HG03432 (cell line): Measurements from ENCODE around the gene SH3BP4.

Experiments used
- ATAC-seq: cut with Tn5 transposase; IDR thresholded peaks from one replicate; pipeline ENCODE4 v1.9.1; 2021; ENCODE audit warnings: mild to moderate bottlenecking, moderate library complexity; ENCODE audit not compliant: unreplicated experiment

SH3BP4 gene

DNA sequence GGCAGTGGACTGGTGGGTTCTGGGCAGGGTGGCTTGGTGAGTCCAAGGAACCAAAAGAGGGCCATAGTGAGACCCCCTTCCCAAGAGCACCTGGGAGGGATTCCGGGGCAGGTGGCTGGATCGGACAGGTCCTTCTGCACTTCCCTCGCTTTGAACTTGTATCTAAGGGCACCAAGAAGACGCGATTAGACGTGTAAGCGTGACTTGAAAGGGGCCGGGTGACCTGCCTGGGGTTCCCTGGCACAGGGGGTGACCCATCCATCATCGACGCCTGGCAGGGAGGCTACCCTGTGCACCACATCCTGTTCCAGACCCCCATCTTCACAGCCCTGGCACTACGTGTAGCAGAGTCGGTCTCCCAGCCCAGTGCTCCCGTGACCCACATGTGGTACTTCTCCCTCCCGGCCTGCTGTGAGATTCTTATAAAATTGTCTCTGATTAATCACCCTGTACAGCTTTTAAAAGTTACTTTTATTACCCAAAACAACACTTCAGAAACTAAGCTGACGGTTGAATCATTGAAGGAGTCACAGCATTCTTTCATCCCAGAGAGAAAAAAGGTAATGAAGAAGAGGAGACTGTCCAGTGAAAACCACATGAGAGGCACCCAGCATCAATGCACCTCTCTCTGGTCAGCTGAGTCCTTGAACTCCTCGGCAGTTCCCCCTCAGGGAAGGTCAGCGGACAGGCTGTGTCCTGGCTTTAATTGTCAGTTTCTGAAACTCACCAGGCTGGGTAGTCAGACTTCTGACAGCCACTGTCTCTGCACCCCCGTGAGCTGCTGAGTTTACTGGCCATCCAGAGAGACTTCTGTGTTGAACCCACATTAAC, 13.0 kb downstream of the SH3BP4 start:
- ATAC-seq, result no peak

DNA sequence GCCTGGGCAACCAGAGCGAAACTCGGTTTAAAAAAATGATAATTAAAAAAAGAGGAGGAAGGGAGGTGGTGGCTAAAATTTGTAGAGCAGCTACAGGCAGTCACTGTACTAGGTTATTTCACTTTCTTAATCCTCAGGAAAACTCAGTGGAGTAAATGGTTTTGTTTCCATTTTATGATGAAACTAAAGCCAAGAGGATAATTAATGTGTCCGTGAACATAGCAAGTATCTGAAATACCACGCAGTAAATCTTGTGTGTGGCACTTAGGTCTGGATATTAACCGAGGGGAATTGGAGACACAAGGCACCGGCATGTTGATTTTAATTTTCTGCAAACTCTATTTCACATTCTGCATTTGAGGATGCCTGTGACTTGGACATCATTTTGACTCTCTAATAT, 14.5 kb downstream of the SH3BP4 start:
- ATAC-seq, result no peak

DNA sequence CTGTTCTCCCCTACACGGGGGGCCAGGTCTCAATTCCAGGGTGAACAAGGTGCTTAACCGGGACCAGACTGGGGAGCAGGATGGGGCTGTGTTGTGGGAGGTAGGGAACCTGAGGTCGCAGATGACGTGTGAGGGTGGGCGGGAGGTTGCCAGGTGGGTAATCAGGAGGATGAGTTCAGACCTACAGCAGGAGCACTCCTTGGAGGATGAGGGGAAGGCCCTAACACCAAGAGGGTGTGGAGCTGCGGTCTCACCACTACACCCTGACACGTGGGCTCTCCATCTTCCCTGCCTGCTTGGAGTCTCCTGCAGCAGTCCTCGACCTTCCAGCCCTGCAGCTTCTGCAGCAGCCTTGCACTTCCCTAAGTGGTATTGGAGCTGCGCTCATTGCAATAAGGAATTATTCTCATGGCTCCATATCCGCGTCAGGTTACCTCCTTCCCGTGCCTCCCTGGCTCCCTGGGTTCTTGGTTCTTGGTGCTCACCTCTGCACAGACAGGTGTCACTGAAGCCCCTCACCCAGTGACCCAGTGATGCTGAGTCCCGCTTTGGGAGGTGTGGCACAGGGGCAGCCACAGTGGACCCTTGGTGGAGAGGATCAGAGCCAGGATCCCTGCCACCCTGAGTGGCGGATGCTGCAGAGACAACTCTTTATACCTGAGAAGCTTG, 15.5 kb downstream of the SH3BP4 start:
- ATAC-seq, result no peak

DNA sequence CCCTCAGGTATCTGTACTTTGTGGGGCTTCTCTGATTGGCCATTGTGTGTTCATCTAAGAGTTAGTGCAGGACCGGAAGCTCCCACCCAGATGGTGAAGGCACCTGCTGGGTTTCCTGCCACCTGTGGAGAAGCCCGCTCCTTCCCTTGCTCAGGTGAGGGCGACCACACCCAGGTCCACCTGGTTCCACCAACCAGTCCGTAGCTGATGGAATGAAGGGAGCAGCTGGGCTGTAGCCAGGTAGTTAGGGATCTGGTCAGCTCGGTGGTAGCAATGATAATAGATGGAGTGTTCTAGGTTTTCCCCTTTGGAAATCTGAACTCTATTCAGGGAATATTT, 16.0 kb downstream of the SH3BP4 start:
- ATAC-seq, result no peak

DNA sequence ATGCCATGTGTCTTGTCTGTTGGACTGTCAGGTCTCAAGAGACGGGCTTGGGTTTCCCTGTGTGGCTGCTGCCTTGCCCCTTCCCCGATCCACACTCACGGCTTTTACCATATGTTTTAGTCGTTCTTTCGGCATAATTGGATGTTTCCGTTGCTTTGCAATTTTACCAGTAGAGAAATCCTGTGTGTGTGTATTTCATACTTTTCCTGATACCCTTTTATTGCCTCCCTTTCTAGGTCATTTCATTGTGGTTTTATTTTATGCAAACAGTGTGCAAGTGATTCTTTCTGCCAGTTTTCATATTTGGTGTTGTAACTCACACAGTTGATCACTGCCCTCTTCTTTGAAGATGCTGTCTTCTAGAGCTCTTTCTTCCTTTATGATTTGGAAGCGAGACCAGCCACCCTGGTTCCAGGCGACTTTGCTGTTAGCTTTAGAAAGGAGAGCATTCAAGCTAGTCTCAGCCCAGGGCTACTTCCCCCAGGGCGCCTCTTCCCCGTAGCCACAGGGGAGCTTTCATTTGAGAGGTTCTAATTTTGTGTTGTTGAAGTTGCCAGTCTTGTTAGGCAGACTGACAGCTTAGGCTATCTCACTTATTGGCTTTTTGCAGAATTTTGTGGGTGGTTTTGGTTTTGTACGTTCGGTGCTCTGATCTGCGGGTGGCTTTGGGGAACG, 17.0 kb downstream of the SH3BP4 start:
- no peak for ATAC-seq

DNA sequence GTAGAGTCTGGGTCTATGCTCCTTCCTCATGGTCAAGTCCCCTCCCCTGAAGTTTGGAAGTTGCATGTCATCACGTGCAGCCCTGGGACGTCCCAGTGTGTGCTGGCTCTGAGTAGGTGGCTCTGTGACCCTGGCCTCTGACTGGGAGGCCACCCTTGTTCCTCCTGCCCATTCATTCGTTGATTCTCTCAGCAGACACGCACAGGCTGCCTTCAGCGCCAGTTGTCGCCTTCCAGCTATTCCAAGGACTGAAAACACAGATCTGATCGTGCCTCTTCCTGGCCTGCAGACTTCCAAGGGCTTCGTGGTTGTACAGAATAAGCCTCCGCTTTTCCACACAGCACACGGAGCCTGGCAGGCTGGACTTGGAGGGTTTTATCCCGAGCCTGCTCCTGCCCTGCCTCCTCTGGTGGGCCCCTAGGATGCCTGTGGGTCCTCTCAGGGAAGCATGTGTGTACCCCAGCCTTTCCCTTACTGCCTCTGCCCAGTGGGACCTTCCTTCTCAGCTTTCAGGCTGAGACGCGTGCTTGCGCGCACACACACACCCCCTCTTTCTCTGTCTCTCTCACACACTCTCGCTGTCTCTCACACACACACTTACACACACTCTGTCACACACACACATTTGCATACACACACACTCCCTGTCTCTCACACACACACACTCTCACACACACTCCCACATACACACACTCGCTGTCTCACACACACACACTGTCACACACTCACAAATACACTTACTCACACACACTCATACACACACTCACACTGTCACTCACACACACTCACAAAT, 17.7 kb downstream of the SH3BP4 start:
- no peak for ATAC-seq

DNA sequence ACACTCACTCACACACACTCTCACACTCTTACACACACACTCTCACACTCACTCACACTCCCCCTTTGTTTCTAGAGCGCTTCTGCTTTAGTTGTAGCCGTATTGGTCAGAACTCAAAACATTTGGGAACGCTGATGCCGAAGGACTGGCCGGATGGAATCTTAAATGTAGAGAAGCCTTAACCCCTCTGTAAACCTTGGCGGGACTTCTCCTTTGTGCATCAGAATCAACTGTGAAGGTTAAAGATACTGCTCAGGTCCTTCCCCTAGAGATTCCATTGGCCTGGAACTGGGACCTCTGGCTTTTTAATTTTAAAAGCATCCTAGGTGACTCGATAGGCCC, 18.3 kb downstream of the SH3BP4 start:
- no peak for ATAC-seq

DNA sequence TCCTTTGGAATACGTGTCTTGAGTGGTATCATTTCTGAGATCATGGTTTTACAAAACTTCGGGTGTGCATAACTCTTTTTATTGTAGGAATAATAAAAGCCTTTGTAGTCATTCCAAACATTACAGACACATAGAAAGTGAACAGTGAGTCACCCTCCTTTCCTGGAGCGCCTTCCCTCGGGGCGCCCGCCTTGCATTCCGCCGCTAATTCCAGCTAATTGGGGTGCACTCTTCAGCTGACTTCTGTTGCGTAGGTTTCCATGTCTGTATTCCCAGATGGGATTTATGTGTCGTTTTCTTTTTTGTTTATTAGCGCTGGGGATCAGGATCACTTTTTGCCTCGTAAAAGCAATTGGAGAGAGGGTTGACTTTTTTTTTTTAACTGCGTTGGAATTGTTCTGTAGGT, 18.7 kb downstream of the SH3BP4 start:
- no peak for ATAC-seq

DNA sequence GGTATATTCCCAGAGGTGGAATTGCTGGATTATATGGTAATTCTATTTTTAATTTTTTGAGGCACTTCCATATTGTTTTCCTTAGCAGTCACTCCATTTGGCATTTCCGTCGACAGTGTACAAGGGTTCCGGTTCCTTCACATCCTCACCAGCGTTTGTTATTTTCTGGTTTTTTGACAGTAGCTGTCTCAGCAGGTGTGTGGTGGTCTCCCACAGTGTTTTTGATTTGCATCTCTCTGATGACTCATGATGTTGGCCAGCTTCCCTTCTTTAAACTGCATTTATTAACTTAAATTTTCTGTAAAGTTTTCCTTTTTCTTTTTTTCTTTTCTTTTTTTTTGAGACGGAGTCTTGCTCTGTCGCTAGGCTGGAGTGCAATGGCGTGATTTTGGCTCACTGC, 19.7 kb downstream of the SH3BP4 start:
- no peak for ATAC-seq

DNA sequence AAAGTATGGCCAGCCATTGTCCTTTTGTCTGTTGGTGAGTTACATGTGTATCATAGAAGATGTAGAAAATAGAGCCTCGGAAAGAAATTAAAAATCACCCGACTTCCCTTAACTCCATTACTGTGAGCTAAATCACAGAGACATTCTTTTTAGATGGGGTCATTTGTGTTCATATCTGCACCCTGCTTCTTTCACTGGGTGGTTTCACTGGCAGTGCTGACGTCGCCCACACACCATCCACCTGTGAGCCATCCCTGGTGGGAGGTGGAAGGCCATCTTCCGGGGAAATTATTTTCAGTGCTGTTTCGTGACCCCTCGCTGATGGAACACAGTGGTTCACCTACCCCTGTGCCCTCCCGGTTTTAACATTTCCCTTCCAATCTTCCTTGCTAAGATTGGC, 21.2 kb downstream of the SH3BP4 start:
- no peak for ATAC-seq

DNA sequence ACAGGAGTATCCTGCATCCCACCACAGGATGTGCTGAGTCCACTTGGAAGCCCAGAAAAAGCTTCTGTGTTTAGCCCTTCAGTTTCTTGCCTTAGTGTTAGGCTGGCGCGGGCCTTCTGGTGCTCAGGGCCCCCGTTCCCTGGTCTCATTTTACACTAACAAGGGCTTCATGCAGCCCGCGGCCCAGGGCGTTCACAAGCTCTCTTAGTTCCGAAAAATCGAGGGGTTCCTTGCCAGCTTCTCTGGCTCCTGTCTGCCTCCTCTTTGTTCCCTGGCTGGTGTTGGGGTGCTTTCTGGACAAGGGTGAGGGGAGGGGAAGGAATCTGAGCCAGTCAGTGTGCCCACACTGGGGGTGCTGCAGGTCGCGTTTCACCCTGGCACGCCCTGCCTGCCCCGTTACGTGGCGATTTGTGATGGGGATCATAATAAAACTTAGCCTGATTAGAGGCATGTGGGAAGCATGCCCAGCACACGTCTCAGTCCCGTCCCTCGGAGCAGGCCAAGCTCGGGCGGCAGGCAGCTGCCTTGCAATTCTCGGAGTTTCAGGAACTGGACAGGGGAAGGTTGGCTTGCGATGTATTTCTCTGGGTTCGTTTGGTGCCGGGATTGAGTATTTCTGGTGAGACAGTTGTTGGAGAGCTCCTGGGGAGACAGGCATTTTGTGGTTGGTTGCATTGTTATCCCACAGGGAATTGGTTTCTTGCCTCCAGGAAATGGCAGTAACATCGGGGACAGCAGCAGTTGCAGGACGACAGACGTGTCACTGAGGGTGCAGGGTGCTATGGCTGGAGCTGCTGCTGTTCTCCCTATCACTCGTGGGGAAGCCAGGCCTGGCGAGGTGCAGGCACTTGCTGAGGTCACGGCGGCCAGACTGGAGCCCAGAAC, 22.9 kb downstream of the SH3BP4 start:
- no peak for ATAC-seq

DNA sequence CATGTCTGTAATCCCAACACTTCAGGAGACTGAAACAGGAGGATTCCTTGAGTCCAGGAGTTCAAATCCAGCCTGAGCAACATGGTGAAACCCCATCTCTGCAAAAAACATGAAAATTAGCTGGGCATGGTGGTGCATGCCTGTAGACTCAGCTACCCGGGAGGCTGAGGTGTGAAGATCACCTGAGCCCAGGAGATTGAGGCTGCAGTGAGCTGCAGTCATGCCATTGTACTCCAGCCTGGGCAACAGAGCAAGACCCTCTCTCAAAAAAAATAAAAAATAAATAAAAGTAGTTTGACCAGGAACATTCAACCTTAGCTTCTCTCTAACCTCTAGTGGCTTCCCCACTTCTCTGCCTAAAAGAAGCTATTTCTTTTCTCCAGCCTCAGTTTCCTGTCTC, 23.8 kb downstream of the SH3BP4 start:
- ATAC-seq, result no peak

DNA sequence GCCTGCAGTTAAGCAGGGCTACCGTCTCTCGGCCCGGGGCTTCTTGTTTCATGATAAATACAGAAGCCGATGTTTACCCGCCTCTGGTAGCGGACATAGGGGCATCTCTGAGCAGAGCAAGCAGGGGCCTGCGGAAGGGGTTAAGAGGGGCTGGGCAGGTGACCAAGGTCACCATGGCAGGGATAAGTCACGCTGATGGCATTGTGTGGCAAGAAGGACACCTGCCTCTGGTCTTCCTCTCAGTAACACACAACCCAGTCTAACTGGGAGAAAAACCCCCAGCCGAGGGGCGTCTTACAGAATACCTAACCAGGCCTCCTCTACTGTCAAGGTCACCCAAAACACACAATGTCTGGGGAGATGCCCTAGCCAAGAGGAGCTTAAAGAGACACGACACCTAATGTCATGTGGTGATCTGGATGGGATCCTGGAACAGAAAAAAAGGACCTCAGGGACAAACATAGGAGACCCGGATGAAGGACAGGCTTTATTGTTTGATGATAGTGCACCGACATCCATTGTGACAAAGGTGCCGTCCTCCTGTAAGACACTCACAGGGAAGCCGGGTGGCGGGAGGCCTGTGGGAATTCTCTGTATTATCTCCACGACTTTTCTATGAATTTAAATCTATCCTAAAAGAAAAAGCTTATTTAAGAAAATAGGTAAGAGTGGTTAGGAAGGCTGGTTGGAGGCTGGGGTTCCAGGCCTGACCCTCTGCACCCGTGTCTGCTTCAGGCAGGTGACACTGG, 24.8 kb downstream of the SH3BP4 start:
- ATAC-seq, result no peak

DNA sequence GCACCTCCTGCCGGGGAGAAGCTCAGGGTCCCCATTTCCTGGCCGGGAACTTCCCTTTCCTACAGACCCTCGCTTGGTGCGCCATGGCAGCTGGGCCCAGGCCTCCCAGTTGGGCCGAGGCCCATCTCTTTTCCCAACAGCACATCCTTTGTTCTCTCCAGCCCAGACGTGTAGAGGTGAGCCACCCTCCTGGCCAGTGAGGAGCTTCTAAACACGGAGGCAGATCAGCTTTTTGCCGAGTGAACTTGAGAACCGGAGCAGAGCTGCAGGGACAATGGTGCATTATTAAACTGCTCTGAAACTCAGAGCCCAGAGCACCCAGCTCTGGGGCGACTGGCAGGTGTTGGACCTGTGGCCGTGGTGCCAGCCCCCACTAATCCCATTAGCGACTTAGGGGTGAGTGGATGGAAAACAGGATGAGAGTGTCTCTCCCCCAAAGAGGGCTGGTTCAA, 25.4 kb downstream of the SH3BP4 start:
- ATAC-seq, result no peak

DNA sequence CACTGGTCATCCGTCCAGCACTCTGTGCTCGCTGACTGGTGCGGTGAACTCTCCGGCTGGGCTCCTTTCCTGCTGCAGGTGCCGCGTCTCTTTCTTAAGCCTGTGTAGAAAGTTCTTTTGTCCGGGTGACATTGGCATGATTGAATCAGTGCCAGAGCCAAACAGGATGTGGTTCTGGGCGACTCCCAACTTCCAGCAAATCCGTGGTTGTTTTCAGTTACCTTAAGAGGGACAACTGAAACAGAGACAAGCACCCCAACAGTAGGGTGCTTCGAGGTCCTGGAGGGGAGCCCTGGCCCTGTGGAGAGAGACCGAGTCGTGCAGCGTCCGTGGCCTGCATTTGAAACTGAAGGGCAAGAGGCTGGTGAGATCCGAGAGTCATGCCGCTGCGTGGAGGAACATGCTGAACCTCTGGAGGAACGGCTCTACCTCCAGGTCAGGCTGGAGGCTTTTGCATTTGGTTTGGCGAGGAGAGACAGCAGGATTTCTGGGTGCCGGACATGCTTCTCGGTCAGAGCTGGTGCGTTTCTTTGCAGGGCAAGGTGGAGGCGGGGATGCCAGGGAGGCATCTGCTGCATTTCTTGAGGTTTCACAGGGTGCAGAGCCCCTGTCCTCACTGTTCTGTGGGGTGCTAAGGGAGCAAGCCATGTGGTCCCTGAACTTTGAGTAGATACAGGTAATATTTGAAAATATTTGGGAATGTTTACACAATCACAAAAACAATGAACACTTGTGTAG, 26.8 kb downstream of the SH3BP4 start:
- no peak for ATAC-seq

DNA sequence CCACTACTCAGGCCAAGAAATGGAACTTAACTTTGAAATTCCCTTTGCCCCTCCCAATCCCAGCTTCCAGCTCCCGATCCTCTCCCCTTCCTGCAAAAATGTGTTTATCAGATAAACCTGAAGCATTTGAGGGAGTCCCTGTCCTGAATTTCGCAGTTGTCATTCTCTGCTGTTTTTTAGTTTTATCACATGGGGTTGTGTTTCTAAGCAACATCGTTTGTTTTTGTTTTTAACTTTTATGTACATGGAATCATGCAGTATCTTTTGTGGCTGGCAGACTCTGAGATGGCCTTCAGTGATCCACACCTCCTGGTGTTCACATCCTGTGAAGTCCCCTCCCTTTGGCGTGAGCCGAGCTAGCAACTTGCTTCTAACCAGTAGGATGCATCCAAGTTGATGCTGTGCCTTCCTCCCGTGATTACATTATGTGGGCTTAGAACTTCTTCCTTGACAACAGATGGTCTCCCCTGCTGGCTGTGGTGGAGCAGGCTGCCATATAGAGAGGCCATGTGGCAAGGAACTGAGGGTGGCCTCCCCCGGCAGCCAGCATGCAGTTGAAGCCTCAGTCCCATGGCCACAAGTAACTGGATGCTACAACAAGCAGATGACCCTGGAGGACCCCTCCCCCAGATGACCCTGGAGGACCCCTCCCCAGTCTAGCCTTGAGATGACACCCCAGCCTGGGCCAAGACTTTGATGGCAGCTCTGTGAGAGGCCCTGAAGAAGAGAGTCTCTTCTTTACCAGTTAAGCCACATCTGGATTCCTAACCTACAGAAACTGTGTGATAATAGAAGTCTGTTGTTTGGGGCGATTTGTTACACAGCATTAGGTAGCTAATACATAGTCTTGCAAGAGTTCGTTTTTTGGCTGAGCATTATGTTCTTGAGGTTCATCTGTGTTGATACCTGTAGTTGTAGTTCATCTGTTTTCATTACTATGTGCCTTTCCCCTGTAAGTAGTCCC, 27.7 kb downstream of the SH3BP4 start:
- no peak for ATAC-seq

DNA sequence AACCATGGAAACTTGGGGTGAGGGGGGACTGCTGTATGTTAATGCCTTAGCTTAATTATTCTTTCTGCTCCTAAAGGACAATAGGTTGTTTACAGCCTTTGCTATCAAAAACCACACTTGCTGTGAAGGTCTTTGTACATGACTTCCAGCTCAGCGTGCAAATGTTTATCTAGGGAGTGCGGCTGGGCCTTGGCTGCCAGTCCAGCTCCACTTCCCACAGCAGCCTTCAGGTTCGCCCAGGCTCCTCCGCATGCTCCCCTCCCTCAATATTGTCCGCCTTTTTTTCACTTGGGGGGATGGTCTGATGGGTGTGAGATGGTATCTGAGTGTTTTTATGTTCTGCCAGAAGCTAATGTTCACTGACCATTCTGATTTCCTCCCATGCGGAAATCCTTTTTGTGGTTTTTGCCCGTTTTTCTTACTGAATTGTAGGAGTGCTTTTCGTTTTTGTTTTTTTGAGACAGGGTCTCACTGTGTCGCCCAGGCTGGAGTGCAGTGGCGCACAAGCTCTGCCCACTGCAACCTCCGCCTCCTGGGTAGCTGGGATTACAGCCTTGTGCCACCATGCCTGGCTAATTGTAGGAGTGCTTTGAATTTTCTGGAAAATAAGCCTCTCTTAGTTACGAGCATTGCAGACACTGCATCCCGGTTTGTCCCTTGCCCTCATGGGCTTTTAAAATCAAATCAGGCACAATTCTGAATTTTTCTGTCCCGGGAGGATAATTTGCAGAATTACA, 28.8 kb downstream of the SH3BP4 start:
- ATAC-seq, result no peak
